Keratinocyte (primary cell): ENCODE measurements around the gene TLCD3A. TPM values are rescaled to one million over a fixed set of nuclear protein-coding genes. Genes with fewer than 3 reads are reported as not detected.

Source experiments
- DNase-seq: peaks from one replicate; pipeline ENCODE4 v3.0.0-alpha.2; 2011; ENCODE audit warnings: low read depth, missing footprints, low spot score
- FAIRE-seq: peaks from 2 replicates; lab custom pipeline; 2011; peaks lifted over from hg19 to GRCh38; lab: Jason Lieb, UNC
- H2AFZ ChIP-seq: 2 replicates; pipeline ENCODE4 v1.6.0; 2012; ENCODE audit warnings: low read length, control low read depth, inconsistent platforms; ENCODE audit not compliant: control insufficient read depth
- H3K27ac ChIP-seq: 2 replicates; pipeline ENCODE4 v1.5.1; 2011; ENCODE audit warnings: low read length; ENCODE audit not compliant: control insufficient read depth, insufficient read depth
- H3K27me3 ChIP-seq: 3 replicates; pipeline ENCODE4 v1.6.0; 2011; ENCODE audit warnings: low read length; ENCODE audit not compliant: control insufficient read depth, insufficient read depth; ENCODE audit errors: extremely low read depth
- H3K36me3 ChIP-seq, 2 experiments: 2 replicates in 1 of 2; 3 replicates in 1 of 2; pipeline ENCODE4 v1.5.1; 2011; ENCODE audit warnings: low read length in 2 of 2, mild to moderate bottlenecking in 1 of 2; ENCODE audit not compliant: control insufficient read depth in 2 of 2, insufficient read depth in 2 of 2; ENCODE audit errors: extremely low read depth in 1 of 2
- H3K4me1 ChIP-seq: 3 replicates; pipeline ENCODE4 v1.5.1; 2011; ENCODE audit warnings: low read length; ENCODE audit not compliant: control insufficient read depth, insufficient read depth; ENCODE audit errors: extremely low read depth
- H3K4me2 ChIP-seq: 3 replicates; pipeline ENCODE4 v1.6.0; 2011; ENCODE audit warnings: low read depth, low read length; ENCODE audit not compliant: control insufficient read depth, insufficient read depth; ENCODE audit errors: extremely low read depth
- H3K4me3 ChIP-seq, 3 experiments: fragments of 200-600 bp in 1 of 3; sonication (generic) in 1 of 3; 2 replicates in 2 of 3; 3 replicates in 1 of 3; pipeline ENCODE4 v1.5.1; 2011 to 2016; ENCODE audit warnings: low read length in 3 of 3, mild to moderate bottlenecking in 3 of 3, control low read depth in 2 of 3, inconsistent platforms in 1 of 3, low read depth in 1 of 3, mixed read lengths in 1 of 3, mixed run types in 1 of 3, moderate library complexity in 1 of 3; ENCODE audit not compliant: control insufficient read depth in 2 of 3, insufficient read depth in 2 of 3; ENCODE audit errors: extremely low read depth in 1 of 3
- H3K79me2 ChIP-seq: 2 replicates; pipeline ENCODE4 v1.6.0; 2012; ENCODE audit warnings: low read length; ENCODE audit not compliant: control insufficient read depth, insufficient read depth
- H3K9ac ChIP-seq: 3 replicates; pipeline ENCODE4 v1.6.0; 2011; ENCODE audit warnings: low read length; ENCODE audit not compliant: control insufficient read depth, insufficient read depth; ENCODE audit errors: extremely low read depth
- H3K9me1 ChIP-seq: 3 replicates; pipeline ENCODE4 v1.6.0; 2011; ENCODE audit warnings: low read length; ENCODE audit not compliant: control insufficient read depth, insufficient read depth; ENCODE audit errors: extremely low read depth
- H3K9me3 ChIP-seq: 2 replicates; pipeline ENCODE4 v1.5.1; 2012; ENCODE audit warnings: low read depth, low read length; ENCODE audit not compliant: control insufficient read depth
- H4K20me1 ChIP-seq: 3 replicates; pipeline ENCODE4 v1.6.0; 2011; ENCODE audit warnings: low read length; ENCODE audit not compliant: control insufficient read depth, insufficient read depth; ENCODE audit errors: extremely low read depth
- CTCF ChIP-seq, 3 experiments: IDR thresholded peaks in 1 of 3; conservative IDR thresholded peaks in 1 of 3; optimal IDR thresholded peaks in 1 of 3; 2 replicates in 2 of 3; 3 replicates in 1 of 3; pipeline versions ENCODE3 to v1.5.1; 2011; ENCODE audit warnings: low read length in 3 of 3, mild to moderate bottlenecking in 3 of 3, moderate library complexity in 2 of 3, control low read depth in 1 of 3, inconsistent platforms in 1 of 3; ENCODE audit not compliant: insufficient read depth in 2 of 3; ENCODE audit errors: extremely low read depth in 1 of 3
- EZH2 ChIP-seq: IDR thresholded peaks from one replicate; pipeline ENCODE4 v1.6.1; 2012; ENCODE audit warnings: inconsistent platforms, mild to moderate bottlenecking, low read length, moderate library complexity
- dilution Hi-C: fragments of 300-500 bp; cut with MboI; formaldehyde crosslinking; loops from one replicate; pipeline ENCODE4 v1.7.0; 2020; ENCODE audit warnings: low sequenced_read_pairs; ENCODE audit not compliant: extremely low pct_ligation_motif_present
- polyA plus RNA-seq, 5 experiments: library from polyadenylated mRNA; depleted of rRNA in 3 of 5; stranded (reverse) in 3 of 5; stranded (forward) in 1 of 5; unstranded in 1 of 5; fragments of >200 nt; gene quantifications; 1 replicate in 1 of 5; 2 replicates in 3 of 5; 3 replicates in 1 of 5; pipeline versions ENCODE4 v1.2.1 to v1.2.3, GENCODE V29; 2011 to 2012; ENCODE audit warnings: missing spikeins in 2 of 5, low read depth in 1 of 5, low replicate concordance in 1 of 5

The TLCD3A gene
- polyA plus RNA-seq, 1 donor (not counting 4 experiments of a cell fraction or from before 2014, with no cell fraction given), result 34.1 TPM

DNA sequence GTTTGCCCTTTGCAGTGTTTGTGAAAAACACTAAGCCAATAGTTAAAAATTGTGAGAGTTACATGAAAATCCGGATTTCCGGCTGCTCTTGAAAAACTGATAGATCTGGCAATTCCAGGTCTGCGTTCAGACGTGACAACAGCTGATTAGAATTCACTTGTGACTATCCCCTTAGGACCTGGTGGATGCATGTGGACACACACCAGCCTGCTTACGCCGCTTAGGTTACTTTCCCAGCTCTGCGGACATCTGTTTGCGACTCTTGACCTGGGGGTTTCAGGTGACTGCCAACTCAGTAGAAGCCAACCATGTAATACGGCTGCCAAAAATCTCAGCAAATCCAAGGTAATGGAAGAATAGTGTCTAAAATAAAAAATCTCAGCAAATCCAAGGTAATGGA lies 42.0 kb upstream of the TLCD3A start:
- H3K27me3 ChIP-seq, result no peaks in the 10 kb centered on the region
- H3K9ac ChIP-seq, result no peak overlapping the region
- no peak overlapping the region for H2AFZ ChIP-seq
- FAIRE-seq (no peak), DNase-seq (no peak)
- H3K4me2 ChIP-seq, result no peak overlapping the region
- TF ChIP-seq EZH2, result no peak
- no peak for TF ChIP-seq CTCF (optimal IDR thresholded peaks at IDR 0.05 in 1 of 3, IDR thresholded peaks at IDR 0.05 in 1 of 3, conservative IDR thresholded peaks at IDR 0.05 in 1 of 3; ENCODE audit: extremely low read depth in 1 of 3, insufficient read depth in 2 of 3, low read length in 3 of 3)
- dilution Hi-C loops, result no loop called here
- peaks cover 43% of the 10 kb centered on the region for H3K4me1 ChIP-seq
- no peaks in the 10 kb centered on the region for H4K20me1 ChIP-seq
- H3K9me3 ChIP-seq, result no peaks in the 10 kb centered on the region
- H3K27ac ChIP-seq, result no peak overlapping the region
- no peak overlapping the region for H3K4me3 ChIP-seq
- H3K36me3 ChIP-seq, result peaks cover 3 to 15% of the 10 kb centered on the region in 2 experiments
- peaks cover 2% of the 10 kb centered on the region for H3K79me2 ChIP-seq
- peaks cover 2% of the 10 kb centered on the region for H3K9me1 ChIP-seq

- H3K27me3 ChIP-seq, result no peaks in the 10 kb centered on the region
- peak overlapping the region; percentile 70 for H3K4me2 ChIP-seq
- peak overlapping the region; percentile 79 for H3K27ac ChIP-seq
- DNase-seq, result peak; percentile 30
- peaks cover 2% of the 10 kb centered on the region for H3K79me2 ChIP-seq
- H3K9ac ChIP-seq, result peak overlapping the region; percentile 61
- dilution Hi-C loops, result no loop called here
- no peaks in the 10 kb centered on the region for H4K20me1 ChIP-seq
- no peak overlapping the region for H3K4me3 ChIP-seq
- H3K4me1 ChIP-seq, result peaks cover 43% of the 10 kb centered on the region
- peak; percentile 74 for FAIRE-seq
- TF ChIP-seq CTCF (optimal IDR thresholded peaks at IDR 0.05 in 1 of 3, IDR thresholded peaks at IDR 0.05 in 1 of 3, conservative IDR thresholded peaks at IDR 0.05 in 1 of 3; ENCODE audit: extremely low read depth in 1 of 3, insufficient read depth in 2 of 3, low read length in 3 of 3), result no peak
- TF ChIP-seq EZH2, result no peak
- peaks cover 5 to 17% of the 10 kb centered on the region in 2 experiments for H3K36me3 ChIP-seq
- no peaks in the 10 kb centered on the region for H3K9me3 ChIP-seq
- H3K9me1 ChIP-seq, result peaks cover 2% of the 10 kb centered on the region
- no peak overlapping the region for H2AFZ ChIP-seq
Observed at GRCh38 chr17:691423-691822, 41.0 kb upstream of the TLCD3A start.
